Loucy (cell line): ENCODE data around the gene PRADC1.

Source experiments
- H2AFZ ChIP-seq: fragments of 200-600 bp; sonication (generic); 2 replicates; pipeline ENCODE4 v1.6.0; 2016; ENCODE audit warnings: antibody characterized with exemption, mild to moderate bottlenecking, low read length, moderate library complexity
- H3F3A ChIP-seq: fragments of 200-600 bp; 2 replicates; pipeline ENCODE4 v1.6.0; 2016; ENCODE audit warnings: antibody characterized with exemption, low read depth, mild to moderate bottlenecking
- H3K27me3 ChIP-seq: fragments of 200-600 bp; sonication (generic); 2 replicates; pipeline ENCODE4 v1.6.1; 2014; ENCODE audit warnings: low read length, mild to moderate bottlenecking; ENCODE audit not compliant: insufficient read depth, poor library complexity, severe bottlenecking
- H3K36me3 ChIP-seq: fragments of 200-600 bp; sonication (generic); 2 replicates; pipeline ENCODE4 v1.6.1; 2016; ENCODE audit warnings: low read length; ENCODE audit not compliant: insufficient read depth
- H3K4me1 ChIP-seq: fragments of 200-600 bp; sonication (generic); 2 replicates; pipeline ENCODE4 v1.5.1; 2014; ENCODE audit warnings: low read length, mild to moderate bottlenecking; ENCODE audit not compliant: insufficient read depth, poor library complexity, severe bottlenecking
- H3K4me2 ChIP-seq: fragments of 200-600 bp; sonication (generic); 2 replicates; pipeline ENCODE4 v1.6.0; 2014; ENCODE audit warnings: antibody characterized with exemption, low read length, low read depth, mild to moderate bottlenecking; ENCODE audit not compliant: poor library complexity, severe bottlenecking
- H3K4me3 ChIP-seq: fragments of 200-600 bp; sonication (generic); 2 replicates; pipeline ENCODE4 v1.5.1; 2014; ENCODE audit warnings: low read length, mild to moderate bottlenecking, mixed read lengths; ENCODE audit not compliant: poor library complexity, severe bottlenecking
- H3K79me2 ChIP-seq: fragments of 200-600 bp; sonication (generic); 2 replicates; pipeline ENCODE4 v1.6.1; 2014; ENCODE audit warnings: low read length; ENCODE audit not compliant: insufficient read depth
- H3K9ac ChIP-seq: fragments of 200-600 bp; sonication (generic); 2 replicates; pipeline ENCODE4 v1.6.0; 2014; ENCODE audit warnings: mild to moderate bottlenecking, low read depth, low read length, moderate library complexity; ENCODE audit not compliant: poor library complexity, severe bottlenecking
- H3K9me2 ChIP-seq: fragments of 200-600 bp; sonication (generic); replicated peaks from 2 replicates; pipeline ENCODE4 v1.6.1; 2016; ENCODE audit warnings: low read depth, low read length, mixed read lengths
- H3K9me3 ChIP-seq: fragments of 200-600 bp; sonication (generic); 2 replicates; pipeline ENCODE4 v1.6.1; 2014; ENCODE audit warnings: mild to moderate bottlenecking, antibody characterized with exemption, low read length, low read depth; ENCODE audit not compliant: insufficient read depth
- H4K20me1 ChIP-seq: fragments of 200-600 bp; sonication (generic); 2 replicates; pipeline ENCODE4 v1.6.0; 2014; ENCODE audit warnings: antibody characterized with exemption, low read length, mild to moderate bottlenecking; ENCODE audit not compliant: insufficient read depth, poor library complexity, severe bottlenecking
- EZH2phosphoT487 ChIP-seq: fragments of 200-600 bp; IDR thresholded peaks from 2 replicates; pipeline ENCODE4 v1.6.1; 2018; ENCODE audit warnings: antibody characterized with exemption, mild to moderate bottlenecking, moderate library complexity, borderline replicate concordance
- TF ChIP-seq, protein P1 (sequence below): fragments of 200-600 bp; sonication (generic); conservative IDR thresholded peaks from 2 replicates; pipeline ENCODE4 v1.5.1; 2014; ENCODE audit warnings: mild to moderate bottlenecking, antibody characterized with exemption, low read length

PRADC1 gene

DNA sequence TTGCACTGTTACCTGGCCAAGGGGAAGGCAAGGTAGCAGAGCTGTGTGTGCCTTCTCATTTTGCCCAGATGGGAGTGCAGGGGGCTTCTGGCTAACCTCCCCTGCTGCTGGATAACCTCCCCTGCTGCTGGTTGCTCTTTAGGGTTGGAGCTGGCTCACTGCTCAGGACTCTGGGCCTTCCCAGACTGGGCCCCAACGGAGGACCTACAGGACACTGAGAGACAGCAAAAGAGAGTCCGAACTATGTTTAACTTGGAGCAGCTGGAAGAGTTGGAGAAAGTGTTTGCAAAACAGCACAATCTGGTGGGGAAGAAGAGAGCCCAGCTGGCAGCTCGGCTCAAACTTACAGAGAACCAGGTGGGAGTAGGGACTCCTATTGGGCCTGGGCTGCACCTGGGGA, 24.8 kb downstream of the PRADC1 start:
- H2AFZ ChIP-seq: no peak overlapping the region
- no peak for TF ChIP-seq EZH2phosphoT487
- TF ChIP-seq, protein P1, sequence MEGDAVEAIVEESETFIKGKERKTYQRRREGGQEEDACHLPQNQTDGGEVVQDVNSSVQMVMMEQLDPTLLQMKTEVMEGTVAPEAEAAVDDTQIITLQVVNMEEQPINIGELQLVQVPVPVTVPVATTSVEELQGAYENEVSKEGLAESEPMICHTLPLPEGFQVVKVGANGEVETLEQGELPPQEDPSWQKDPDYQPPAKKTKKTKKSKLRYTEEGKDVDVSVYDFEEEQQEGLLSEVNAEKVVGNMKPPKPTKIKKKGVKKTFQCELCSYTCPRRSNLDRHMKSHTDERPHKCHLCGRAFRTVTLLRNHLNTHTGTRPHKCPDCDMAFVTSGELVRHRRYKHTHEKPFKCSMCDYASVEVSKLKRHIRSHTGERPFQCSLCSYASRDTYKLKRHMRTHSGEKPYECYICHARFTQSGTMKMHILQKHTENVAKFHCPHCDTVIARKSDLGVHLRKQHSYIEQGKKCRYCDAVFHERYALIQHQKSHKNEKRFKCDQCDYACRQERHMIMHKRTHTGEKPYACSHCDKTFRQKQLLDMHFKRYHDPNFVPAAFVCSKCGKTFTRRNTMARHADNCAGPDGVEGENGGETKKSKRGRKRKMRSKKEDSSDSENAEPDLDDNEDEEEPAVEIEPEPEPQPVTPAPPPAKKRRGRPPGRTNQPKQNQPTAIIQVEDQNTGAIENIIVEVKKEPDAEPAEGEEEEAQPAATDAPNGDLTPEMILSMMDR: no peak
- no peaks in the 10 kb centered on the region for H3K9me2 ChIP-seq
- H3F3A ChIP-seq: no peaks in the 10 kb centered on the region
- H3K4me2 ChIP-seq: no peak overlapping the region
- no peaks in the 10 kb centered on the region for H3K36me3 ChIP-seq
- H3K27me3 ChIP-seq: no peaks in the 10 kb centered on the region
- no peak overlapping the region for H3K4me3 ChIP-seq
- H3K9me3 ChIP-seq: no peaks in the 10 kb centered on the region
- no peak overlapping the region for H3K9ac ChIP-seq
- no peaks in the 10 kb centered on the region for H4K20me1 ChIP-seq
- H3K4me1 ChIP-seq: peaks cover 11% of the 10 kb centered on the region
- H3K79me2 ChIP-seq: peaks cover 6% of the 10 kb centered on the region; the same call in 1 of the 2 replicates

DNA sequence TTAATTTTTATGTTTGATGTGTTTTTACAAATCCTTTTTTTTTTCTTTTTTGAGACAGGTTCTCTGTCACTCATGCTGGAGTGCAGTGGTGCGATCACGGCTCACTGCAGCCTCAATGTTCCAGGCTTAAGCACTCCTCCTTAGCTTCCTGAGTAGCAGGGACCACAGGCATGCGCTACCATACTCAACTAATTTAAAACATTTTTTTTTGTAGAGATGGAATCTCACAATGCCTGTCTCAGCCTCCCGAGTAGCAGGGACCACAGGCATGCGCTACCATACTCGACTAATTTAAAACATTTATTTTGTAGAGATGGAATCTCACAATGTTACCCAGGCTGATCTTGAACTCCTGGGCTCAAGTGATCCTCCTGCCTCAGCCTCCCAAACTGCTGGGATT, 27.4 kb downstream of the PRADC1 start:
- H3K9me2 ChIP-seq: no peaks in the 10 kb centered on the region
- TF ChIP-seq EZH2phosphoT487: no peak
- TF ChIP-seq, protein P1: no peak
- no peaks in the 10 kb centered on the region for H3K27me3 ChIP-seq
- no peaks in the 10 kb centered on the region for H4K20me1 ChIP-seq
- no peaks in the 10 kb centered on the region for H3K79me2 ChIP-seq
- no peaks in the 10 kb centered on the region for H3K9me3 ChIP-seq
- H2AFZ ChIP-seq: no peak overlapping the region
- no peak overlapping the region for H3K4me2 ChIP-seq
- no peaks in the 10 kb centered on the region for H3F3A ChIP-seq
- no peaks in the 10 kb centered on the region for H3K4me1 ChIP-seq
- no peaks in the 10 kb centered on the region for H3K36me3 ChIP-seq
- H3K9ac ChIP-seq: no peak overlapping the region
- H3K4me3 ChIP-seq: no peak overlapping the region

DNA sequence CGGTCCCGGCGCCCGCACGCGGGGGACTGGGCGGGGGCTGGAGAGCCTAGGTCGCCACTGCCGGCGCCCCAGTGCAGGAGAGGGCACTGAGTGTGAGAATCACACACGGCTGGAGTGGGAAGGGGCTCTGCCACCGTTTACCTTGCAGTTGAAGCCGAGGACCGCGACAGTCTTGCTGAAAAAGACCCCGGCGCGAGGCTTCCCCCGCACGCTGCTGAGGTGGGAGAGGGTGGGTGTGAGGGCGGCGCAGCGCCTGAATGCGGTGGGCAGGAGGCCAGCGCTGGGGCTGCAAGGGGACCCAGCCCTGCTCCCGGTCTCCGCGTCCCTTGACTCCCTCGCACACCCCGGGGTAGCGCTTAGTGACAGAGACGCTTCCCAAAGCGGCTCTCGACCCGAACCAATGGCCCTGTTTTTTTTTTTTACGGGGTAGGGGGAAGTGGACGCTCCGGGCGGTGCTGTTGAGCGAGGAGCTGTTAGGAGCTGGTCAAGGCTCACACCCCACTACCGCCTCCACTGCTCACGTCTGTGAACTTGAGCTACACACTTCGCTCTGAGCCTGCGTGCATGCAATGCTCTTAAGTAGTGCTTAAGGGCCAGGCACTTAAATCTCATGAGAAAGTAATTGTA, 29.9 kb downstream of the PRADC1 start:
- no peak for TF ChIP-seq EZH2phosphoT487
- TF ChIP-seq, protein P1: no peak
- Histone ChIP-seq H3K27me3 (no peaks in the 10 kb centered on the region), H3K79me2 (no peaks in the 10 kb centered on the region), H3K36me3 (no peaks in the 10 kb centered on the region), H3F3A (no peaks in the 10 kb centered on the region), H2AFZ (no peak overlapping the region), H3K4me1 (no peaks in the 10 kb centered on the region), H4K20me1 (no peaks in the 10 kb centered on the region), H3K9ac (no peak overlapping the region), H3K4me2 (no peak overlapping the region), H3K9me3 (no peaks in the 10 kb centered on the region), H3K9me2 (no peaks in the 10 kb centered on the region), H3K4me3 (no peak overlapping the region)
